22Rv1 (cell line): ENCODE measurements around the gene SOX14.

ENCODE experiments used
- H3K27ac ChIP-seq: fragments of 450-650 bp; 2 replicates; pipeline ENCODE4 v1.5.1; 2017
- ZFX ChIP-seq: fragments of 450-650 bp; IDR thresholded peaks from 2 replicates; pipeline ENCODE4 v1.6.1; 2017; ENCODE audit warnings: antibody characterized with exemption, borderline replicate concordance
- TF ChIP-seq, protein P1 (sequence below): fragments of 450-650 bp; IDR thresholded peaks from 2 replicates; pipeline ENCODE4 v1.5.1; 2017; ENCODE audit warnings: mild to moderate bottlenecking

The SOX14 gene

DNA sequence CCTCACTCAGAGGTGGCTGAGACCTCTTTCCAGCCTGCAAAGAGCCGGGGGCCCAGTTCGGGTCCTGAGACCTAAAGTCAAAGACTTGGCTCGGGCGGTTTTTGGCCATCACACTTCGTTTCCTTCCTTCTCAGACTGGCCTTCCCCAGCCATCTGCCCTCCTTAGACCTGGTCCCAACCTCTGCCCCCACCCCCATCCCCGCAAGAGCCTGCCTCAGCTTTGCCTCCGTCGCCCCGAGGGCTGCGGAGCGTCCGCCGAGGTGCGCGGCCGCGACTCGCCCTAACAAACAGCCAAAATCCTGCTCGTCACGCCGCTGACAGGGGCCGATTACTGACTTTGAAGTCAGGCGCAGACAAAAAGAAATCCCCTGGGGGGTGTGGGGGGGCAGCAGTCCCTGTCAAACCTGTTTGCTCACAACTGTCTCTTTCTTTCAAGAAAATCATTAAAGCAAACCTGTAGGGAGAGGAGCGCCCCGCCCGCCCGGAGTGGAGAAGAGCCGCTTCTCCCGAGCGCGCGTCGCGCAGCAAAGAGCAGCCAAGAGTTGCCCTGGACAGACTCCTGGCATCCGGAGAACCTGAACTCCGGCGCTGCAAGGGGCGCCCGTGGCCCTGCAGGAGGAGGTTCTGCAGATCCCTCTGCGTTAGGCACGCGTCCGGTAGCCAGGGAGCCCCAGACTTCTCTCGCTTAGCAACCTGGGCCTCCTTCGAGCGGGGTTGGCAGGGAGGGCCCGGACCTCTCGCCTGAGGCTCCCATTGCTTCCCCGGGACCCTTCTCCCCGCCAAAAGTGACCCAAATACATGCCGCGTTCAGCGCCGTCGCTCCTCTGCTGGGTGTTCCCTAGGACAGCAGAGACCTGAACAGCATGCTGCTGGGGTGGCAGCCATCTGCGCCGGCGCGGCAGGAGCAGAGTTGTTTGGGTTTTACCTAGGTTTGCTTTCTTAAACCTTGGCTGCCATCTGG, 4.5 kb downstream of the SOX14 start:
- H3K27ac ChIP-seq = no peak overlapping the region
- TF ChIP-seq, protein P1, sequence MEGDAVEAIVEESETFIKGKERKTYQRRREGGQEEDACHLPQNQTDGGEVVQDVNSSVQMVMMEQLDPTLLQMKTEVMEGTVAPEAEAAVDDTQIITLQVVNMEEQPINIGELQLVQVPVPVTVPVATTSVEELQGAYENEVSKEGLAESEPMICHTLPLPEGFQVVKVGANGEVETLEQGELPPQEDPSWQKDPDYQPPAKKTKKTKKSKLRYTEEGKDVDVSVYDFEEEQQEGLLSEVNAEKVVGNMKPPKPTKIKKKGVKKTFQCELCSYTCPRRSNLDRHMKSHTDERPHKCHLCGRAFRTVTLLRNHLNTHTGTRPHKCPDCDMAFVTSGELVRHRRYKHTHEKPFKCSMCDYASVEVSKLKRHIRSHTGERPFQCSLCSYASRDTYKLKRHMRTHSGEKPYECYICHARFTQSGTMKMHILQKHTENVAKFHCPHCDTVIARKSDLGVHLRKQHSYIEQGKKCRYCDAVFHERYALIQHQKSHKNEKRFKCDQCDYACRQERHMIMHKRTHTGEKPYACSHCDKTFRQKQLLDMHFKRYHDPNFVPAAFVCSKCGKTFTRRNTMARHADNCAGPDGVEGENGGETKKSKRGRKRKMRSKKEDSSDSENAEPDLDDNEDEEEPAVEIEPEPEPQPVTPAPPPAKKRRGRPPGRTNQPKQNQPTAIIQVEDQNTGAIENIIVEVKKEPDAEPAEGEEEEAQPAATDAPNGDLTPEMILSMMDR = no peak
- TF ChIP-seq ZFX = no peak

DNA sequence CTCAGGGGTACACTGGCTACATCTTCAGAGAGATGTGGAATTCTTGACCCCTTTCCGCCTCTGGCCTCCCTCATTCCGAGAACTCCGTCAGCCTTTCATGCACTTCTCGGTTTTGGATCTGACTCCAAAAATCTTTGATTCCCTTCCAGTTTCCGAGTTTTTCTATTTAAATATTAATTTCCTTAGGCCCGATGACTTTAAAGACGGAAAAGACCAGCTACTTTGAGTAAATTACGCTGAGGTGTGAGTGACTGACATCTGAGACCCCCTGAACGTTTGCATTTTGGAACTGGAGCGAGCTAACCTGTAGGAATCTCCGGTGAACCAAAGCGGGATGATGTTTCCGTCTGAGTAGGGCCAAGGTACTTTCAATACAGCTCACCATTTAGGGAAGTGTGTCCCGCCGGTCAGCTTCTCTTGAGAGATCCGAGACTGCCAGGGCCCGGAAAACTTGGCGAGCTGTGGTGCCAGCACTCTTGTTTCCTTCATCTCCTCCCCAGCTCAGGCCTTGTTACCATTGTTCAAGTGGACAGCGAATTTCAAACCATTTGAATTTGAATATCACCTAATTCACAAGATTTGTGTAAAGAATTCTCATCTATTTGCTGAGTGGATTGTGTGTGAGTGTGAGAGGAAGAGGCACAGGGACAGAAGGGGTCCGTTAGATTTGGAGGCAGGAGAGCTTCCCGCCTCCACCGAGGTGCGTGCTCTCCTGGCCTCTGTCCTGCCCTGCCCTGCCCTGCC, 5.4 kb downstream of the SOX14 start:
- no peak overlapping the region for H3K27ac ChIP-seq
- TF ChIP-seq, protein P1 = no peak
- no peak for TF ChIP-seq ZFX

DNA sequence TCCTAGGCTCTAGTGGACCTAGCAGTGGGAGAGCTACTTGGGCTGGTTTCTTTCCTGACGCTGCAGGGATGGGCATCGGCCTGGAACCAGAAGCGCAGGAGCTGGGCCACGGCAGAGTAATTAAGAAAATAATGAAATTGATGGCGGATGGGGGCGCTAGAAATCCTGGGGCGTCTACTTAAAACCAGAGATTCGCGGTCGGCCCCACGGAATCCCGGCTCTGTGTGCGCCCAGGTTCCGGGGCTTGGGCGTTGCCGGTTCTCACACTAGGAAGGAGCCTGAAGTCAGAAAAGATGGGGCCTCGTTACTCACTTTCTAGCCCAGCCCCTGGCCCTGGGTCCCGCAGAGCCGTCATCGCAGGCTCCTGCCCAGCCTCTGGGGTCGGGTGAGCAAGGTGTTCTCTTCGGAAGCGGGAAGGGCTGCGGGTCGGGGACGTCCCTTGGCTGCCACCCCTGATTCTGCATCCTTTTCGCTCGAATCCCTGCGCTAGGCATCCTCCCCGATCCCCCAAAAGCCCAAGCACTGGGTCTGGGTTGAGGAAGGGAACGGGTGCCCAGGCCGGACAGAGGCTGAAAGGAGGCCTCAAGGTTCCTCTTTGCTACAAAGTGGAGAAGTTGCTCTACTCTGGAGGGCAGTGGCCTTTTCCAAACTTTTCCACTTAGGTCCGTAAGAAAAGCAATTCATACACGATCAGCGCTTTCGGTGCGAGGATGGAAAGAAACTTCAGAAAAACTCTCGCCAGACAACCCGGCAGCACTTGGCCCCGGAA, 6.1 kb downstream of the SOX14 start:
- TF ChIP-seq, protein P1 = no peak
- no peak for TF ChIP-seq ZFX
- H3K27ac ChIP-seq = no peak overlapping the region

DNA sequence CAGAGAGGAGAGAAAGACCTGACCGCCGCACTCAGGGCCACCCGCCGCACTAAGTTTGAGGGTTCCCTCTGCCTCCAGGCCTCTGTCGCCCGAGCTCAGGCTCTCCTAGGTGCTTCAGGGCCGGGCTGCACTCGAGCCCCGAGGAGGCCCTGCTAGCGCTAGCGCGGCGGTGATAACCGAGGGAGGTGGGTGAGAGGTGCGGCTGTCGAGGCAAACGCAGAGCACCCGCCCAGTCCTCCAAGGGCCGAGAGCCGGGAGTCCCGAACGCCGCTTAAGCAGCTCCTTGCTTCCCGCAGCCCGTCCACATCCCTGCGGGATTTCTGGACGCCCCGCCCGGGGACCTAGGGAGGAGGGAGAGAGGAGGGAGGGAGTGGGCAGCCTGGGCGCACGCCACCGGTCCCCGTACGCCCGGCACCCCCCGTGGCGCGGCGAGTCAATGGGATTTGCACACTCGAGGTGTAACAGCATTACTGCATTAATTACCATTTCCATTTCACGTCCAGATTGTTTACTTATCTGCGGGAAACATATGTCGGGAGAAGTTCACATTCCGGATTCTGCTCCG, 6.8 kb downstream of the SOX14 start:
- TF ChIP-seq, protein P1 = no peak
- TF ChIP-seq ZFX = no peak
- H3K27ac ChIP-seq = no peak overlapping the region

DNA sequence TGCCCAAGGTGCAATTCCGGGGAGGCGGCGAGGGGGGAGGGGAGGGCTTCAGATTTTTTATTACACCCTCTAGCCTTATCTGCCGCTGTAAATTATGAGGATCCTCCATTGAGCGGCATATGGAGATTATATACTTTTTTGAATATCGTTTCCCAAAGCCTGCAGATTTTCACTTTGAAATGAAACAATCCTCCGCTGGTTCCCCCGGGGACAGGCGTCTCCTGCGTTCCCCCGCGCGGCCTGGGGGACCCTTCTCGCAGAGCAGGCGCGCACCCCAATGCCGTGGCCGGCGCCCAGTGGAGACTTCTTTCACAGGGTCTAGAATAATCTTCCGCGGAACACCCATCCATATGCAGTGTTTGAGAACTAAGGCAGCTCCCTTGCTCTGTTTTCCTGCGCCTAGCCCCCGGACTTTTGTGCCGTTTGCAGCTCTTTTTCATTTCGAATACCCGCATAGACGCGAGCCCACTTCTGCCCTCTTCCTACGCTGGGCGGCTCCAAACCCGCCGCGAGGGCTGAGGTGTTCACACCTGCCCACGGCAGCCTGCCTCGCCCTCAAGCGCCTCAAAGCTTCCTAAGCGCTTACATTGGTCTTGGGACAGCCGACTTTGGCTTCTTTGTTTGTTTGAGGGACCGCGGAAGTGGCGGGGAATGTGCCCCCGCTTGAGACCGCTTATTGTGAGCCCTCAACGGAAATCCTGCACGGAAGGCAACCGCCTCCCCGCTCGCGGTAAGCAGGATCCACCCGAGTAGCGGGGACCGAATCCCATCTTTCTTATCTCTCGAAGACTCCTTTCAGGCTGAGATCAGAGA, 7.5 kb downstream of the SOX14 start:
- TF ChIP-seq ZFX = no peak
- TF ChIP-seq, protein P1 = no peak
- H3K27ac ChIP-seq = no peak overlapping the region

DNA sequence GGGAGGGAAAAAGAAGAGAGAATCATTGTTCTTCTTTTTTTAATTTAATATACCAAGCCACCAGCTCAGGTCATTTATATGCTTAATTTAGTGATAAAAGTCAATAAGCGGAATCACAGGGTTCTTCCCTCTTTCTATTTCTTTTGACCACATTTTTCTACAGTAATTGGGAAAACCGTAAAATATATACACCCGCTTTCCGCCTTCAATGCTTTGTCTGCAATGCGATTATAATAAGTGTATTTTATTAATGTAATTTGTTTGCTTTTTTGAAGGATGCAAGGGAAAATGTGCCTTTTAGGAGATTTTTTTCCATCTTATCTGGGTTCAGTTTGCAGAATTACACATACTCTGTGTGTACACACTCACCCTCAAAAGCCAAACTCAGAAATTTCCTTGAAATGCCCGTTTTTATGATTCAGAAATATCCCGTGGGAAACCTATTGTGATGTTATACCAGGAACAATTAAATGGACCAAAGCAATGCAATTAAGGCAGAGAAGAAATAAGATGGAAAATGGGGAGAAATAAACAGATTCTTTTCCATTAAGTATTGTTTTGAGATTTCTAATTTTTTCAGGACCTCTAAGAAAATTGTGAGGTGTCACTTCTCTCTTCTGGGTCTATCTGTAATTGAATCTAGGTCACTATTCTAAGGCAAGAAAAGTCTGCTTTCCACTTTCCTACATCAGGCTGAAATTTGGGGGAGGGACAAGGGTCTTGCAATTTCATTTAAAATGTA, 8.3 kb downstream of the SOX14 start:
- H3K27ac ChIP-seq = no peak overlapping the region
- TF ChIP-seq, protein P1 = no peak
